Vagina (tissue), 2 donors: ENCODE data around the gene C16orf95. TPM values are rescaled to one million over a fixed set of nuclear protein-coding genes. Genes with fewer than 3 reads are reported as not detected.

ENCODE experiments used
- DNase-seq, 2 donors: peaks; one replicate each; pipeline ENCODE4 v3.0.0-alpha.2; 2017; ENCODE audit errors: extremely low spot score in 2 of 2
- H3K27ac ChIP-seq: fragments of 200-600 bp; sonication (generic); one replicate; pipeline ENCODE4 v1.5.1; 2019
- H3K27me3 ChIP-seq: fragments of 200-600 bp; sonication (generic); one replicate; pipeline ENCODE4 v1.5.1; 2019
- H3K36me3 ChIP-seq, 2 donors: fragments of 200-600 bp; sonication (generic); one replicate each; pipeline ENCODE4 v1.5.1; 2017 to 2019
- H3K4me1 ChIP-seq: fragments of 200-600 bp; sonication (generic); one replicate; pipeline ENCODE4 v1.5.1; 2019
- H3K4me3 ChIP-seq, 2 donors: fragments of 200-600 bp; sonication (generic); 1 replicate in 1 of 2; 2 replicates in 1 of 2; pipeline ENCODE4 v1.5.1; 2016 to 2019
- H3K9me3 ChIP-seq: fragments of 200-600 bp; sonication (generic); one replicate; pipeline ENCODE4 v1.5.1; 2019
- CTCF ChIP-seq, 3 experiments: fragments of 450-650 bp in 2 of 3; fragments of 200-600 bp in 1 of 3; sonication (generic) in 1 of 3; IDR thresholded peaks; one replicate each; pipeline ENCODE4 v1.5.1; 2017 to 2019; ENCODE audit warnings: antibody characterized with exemption in 3 of 3, mild to moderate bottlenecking in 2 of 3, moderate library complexity in 2 of 3
- POLR2A ChIP-seq, 2 donors: fragments of 450-650 bp; IDR thresholded peaks; one replicate each; pipeline ENCODE4 v1.6.1; 2017; ENCODE audit warnings: antibody characterized with exemption in 2 of 2, mild to moderate bottlenecking in 2 of 2, moderate library complexity in 2 of 2
- POLR2AphosphoS5 ChIP-seq, 2 donors: sonication (generic); formaldehyde crosslinking; IDR thresholded peaks; one replicate each; pipeline ENCODE4 v1.9.0; 2017; ENCODE audit warnings: antibody characterized with exemption in 2 of 2, mild to moderate bottlenecking in 2 of 2, low read depth in 1 of 2; ENCODE audit not compliant: insufficient read depth in 1 of 2
- intact Hi-C: fragments of 100-400 bp; cut with DNase I; formaldehyde crosslinking; loops from one replicate; pipeline ENCODE4 v1.15.1; 2023
- total RNA-seq: library from RNA; depleted of rRNA; stranded (reverse); fragments of >200 nt; gene quantifications from one replicate; pipeline ENCODE4 v1.2.3, GENCODE V29; 2016

The C16orf95 gene
- total RNA-seq, 1 donor from 2014 or later: 1.5 TPM

- no peak for TF ChIP-seq CTCF (IDR thresholded peaks at IDR 0.05)
- TF ChIP-seq POLR2AphosphoS5 (IDR thresholded peaks at IDR 0.05; ENCODE audit: insufficient read depth in 1 of 2, low read depth in 1 of 2): no peak
- TF ChIP-seq POLR2A (IDR thresholded peaks at IDR 0.05): no peak
- intact Hi-C loops: no loop called here
- DNase-seq: no peak
Measured at GRCh38 chr16:87314990-87315420, 2.2 kb downstream of the C16orf95 start.

DNA sequence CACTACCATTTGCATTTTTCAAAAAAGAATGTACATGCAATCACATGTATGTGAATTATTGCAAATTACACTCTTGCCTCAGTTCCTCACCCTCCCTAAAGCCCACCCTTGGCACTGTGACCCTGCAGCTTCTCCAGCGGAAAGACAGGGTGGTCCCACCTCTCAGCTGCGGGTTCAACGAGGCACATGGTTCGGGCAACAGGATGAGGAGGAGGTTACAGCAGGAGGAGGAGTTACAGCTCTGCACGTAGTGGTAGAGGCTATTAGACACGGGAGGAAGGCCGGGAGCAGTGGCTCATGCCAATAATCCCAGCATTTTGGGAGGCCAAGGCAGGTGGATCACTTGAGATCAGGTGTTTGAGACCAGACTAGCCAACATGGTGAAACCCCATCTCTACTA, 5.2 kb downstream of the C16orf95 start:
- no peak overlapping the region for H3K27ac ChIP-seq
- H3K36me3 ChIP-seq: no peaks in the 10 kb centered on the region
- H3K4me1 ChIP-seq: no peaks in the 10 kb centered on the region
- TF ChIP-seq POLR2AphosphoS5 (IDR thresholded peaks at IDR 0.05; ENCODE audit: insufficient read depth in 1 of 2, low read depth in 1 of 2) (no peak), POLR2A (IDR thresholded peaks at IDR 0.05) (no peak), CTCF (IDR thresholded peaks at IDR 0.05) (no peak)
- H3K27me3 ChIP-seq: no peaks in the 10 kb centered on the region
- no peaks in the 10 kb centered on the region for H3K9me3 ChIP-seq
- no peak for DNase-seq
- no peak overlapping the region for H3K4me3 ChIP-seq
- intact Hi-C loops: no loop called here

More at GRCh38 chr16:87314990-87315420, 2.2 kb downstream of the C16orf95 start:
- H3K27me3 ChIP-seq: no peaks in the 10 kb centered on the region
- H3K4me3 ChIP-seq: no peak overlapping the region
- H3K9me3 ChIP-seq: no peaks in the 10 kb centered on the region
- H3K36me3 ChIP-seq: no peaks in the 10 kb centered on the region
- H3K4me1 ChIP-seq: peaks cover 14% of the 10 kb centered on the region
- no peak overlapping the region for H3K27ac ChIP-seq

DNA sequence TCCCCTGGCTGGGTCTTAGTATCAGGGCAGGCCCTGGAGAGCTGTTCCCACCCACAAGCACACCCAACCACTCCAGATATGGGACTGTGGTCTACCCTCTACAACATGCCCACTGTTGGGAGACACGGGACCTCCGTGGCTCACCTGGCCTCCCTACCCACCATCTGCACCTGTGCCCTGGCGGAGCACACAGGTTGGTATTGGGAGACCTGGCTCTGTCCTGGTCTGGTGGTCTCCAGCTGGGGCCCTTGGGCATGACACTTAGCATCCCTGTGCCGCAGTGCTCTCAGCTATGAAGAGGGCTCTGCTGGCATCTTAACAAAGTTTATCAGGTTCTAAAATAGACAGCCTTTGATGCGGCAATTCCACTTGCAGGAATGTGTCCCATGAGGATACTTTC, 5.8 kb downstream of the C16orf95 start:
- no peaks in the 10 kb centered on the region for H3K27me3 ChIP-seq
- H3K4me1 ChIP-seq: no peaks in the 10 kb centered on the region
- no peak overlapping the region for H3K27ac ChIP-seq
- intact Hi-C loops: no loop called here
- TF ChIP-seq POLR2A (IDR thresholded peaks at IDR 0.05) (no peak), POLR2AphosphoS5 (IDR thresholded peaks at IDR 0.05; ENCODE audit: insufficient read depth in 1 of 2, low read depth in 1 of 2) (no peak), CTCF (IDR thresholded peaks at IDR 0.05) (no peak)
- H3K36me3 ChIP-seq: no peaks in the 10 kb centered on the region
- DNase-seq: no peak
- H3K9me3 ChIP-seq: no peaks in the 10 kb centered on the region
- H3K4me3 ChIP-seq: no peak overlapping the region

- no peak overlapping the region for H3K4me3 ChIP-seq
- no peak overlapping the region for H3K27ac ChIP-seq
- H3K36me3 ChIP-seq: no peaks in the 10 kb centered on the region
- no peak for TF ChIP-seq CTCF (IDR thresholded peaks at IDR 0.05)
- no peak for TF ChIP-seq POLR2AphosphoS5 (IDR thresholded peaks at IDR 0.05; ENCODE audit: insufficient read depth in 1 of 2, low read depth in 1 of 2)
- no peak for TF ChIP-seq POLR2A (IDR thresholded peaks at IDR 0.05)
- H3K4me1 ChIP-seq: no peaks in the 10 kb centered on the region
- intact Hi-C loops: no loop called here
- no peak for DNase-seq
- no peaks in the 10 kb centered on the region for H3K27me3 ChIP-seq
- no peaks in the 10 kb centered on the region for H3K9me3 ChIP-seq
Measured at GRCh38 chr16:87310610-87311009, 6.6 kb downstream of the C16orf95 start.

DNA sequence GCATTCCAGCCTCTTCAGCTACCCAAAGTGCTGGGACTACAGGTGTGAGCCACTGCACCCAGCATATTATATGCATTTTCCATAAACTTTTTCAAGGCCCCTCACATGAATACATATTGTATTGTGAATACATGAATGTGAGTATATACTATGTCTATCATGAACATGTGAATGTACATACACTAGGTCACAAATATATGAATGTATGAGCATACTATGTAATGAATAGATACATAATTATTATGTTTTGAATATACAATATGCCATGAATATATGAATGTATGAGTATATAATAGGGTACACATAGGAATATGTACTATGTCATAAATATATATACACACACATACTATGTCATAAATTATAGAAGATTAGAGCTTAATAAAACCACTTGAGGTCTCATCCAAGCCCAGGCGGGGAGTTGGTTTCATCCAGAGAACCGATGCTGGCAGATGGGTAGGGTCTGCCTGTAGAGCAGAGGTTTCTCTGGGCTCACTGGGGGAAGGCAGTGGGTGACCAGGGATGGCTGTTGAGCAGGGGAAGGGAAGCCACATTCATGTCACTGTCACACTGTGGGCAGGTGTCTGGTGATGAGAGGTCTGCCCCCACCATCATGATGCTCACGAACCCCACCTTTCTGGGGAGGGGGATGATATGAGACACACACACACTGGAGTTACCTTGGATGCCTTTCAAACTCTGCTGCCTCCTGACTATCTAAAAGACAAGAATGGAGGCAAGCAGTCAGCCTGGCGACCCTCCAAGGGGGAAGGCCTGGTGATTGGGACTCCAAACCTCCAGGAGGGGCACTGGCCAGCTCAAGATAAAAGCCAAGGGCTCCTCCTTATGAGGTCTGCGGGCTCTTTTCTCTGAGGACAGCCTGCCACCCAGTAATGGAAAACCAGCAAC, 7.3 kb downstream of the C16orf95 start:
- Histone ChIP-seq H3K4me3 (no peak overlapping the region), H3K9me3 (no peaks in the 10 kb centered on the region), H3K36me3 (no peaks in the 10 kb centered on the region), H3K4me1 (no peaks in the 10 kb centered on the region), H3K27ac (no peak overlapping the region), H3K27me3 (no peaks in the 10 kb centered on the region)
- DNase-seq: no peak
- intact Hi-C loops: no loop called here
- TF ChIP-seq POLR2A (IDR thresholded peaks at IDR 0.05) (no peak), CTCF (IDR thresholded peaks at IDR 0.05) (no peak), POLR2AphosphoS5 (IDR thresholded peaks at IDR 0.05; ENCODE audit: insufficient read depth in 1 of 2, low read depth in 1 of 2) (no peak)
